Superior temporal gyrus (tissue), 1 donor: ENCODE measurements around the gene BMP2.

Experiments
- DNase-seq: peaks from one replicate; pipeline ENCODE4 v3.0.0-alpha.2; 2016; ENCODE audit errors: extremely low spot score

The BMP2 gene

GRCh38 chr20:6767536-6768227 lies at the start of gene BMP2:
TSS of gene BMP2 (plus strand) at chr20:6767686. CDS start at chr20:6770127, 2,441 bp downstream.
- DNase-seq: peak; percentile 64

DNA sequence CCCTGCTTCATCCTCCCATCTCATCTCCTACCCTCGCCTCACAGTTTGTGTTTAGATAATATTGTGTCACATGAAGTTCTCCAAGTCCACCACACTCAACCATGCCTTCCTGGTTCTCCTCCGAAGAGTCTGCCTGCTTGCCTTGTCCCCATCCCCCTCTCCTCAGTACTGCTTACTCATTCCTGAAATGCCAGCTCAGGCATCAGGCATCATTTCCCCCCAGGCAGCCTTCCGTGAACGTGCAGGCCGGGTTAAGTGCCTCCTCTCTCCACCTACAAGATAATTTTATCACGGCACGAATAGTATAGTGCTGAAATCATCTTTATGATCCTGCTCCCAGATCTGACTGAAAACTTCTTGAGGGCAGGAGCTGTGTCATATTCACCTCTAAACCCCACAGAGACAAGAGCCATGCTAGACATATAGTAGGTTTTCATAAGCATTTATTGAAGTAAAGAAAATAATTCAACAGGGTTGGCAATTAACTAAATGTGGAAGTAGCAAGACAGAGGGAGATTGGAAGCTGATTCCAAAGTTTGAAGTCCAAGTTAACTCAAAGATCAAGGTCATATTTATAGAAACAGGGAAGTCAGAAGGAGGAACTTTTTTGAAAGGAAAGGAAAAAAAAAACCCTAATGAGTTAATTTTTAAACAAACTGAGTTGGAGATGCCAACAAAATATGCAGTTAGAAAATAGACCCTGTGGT lies 48.7 kb upstream of the BMP2 start:
- DNase-seq: no peak

GRCh38 chr20:6719369-6719721 lies 48.1 kb upstream of the BMP2 start:
- DNase-seq: no peak

DNA sequence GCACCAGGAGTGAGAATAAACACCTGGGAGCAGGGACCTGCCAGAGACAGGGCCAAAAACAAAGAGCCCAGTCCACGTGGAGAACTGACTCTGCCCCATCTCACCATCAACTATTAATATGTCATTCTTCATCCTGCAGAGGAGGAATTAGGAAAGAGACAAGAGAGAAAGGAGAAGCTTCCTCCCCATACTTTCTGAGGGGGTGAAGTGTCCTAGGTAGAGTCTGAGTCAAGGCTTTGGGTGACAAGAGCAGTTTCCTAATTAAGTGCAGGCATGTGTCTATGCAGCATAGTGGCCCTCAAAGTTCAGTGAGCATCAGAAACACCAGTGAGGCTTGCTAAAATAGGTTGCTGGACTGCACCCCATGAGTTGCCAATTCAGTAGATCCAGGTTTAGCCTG lies 40.7 kb upstream of the BMP2 start:
- no peak for DNase-seq

- no peak for DNase-seq
These were observed 36.7 kb upstream of the BMP2 start for GRCh38 chr20:6730672-6731328.

DNA sequence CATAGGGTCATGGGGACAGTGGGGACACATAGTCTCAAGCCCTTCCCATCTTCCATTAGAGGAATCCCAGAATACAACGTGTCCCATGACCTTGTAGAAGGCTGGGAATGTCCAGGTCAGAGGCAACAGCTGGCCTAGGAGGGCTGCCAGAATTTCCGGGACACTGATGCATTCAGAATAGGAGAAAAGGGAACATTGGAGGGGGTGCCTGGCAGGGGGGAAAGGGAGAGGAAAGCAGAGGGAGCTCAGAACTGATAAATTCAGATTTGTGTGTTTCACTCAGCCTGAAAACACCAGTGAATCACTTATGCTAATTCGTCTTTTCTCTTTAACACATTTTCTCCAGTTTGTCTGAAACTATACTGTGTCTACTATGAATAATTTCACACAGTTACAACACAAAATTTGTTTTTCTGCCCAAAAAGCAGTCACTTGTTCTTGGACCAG lies 35.5 kb upstream of the BMP2 start:
- DNase-seq: peak; percentile 71

GRCh38 chr20:6732851-6733250 lies 34.6 kb upstream of the BMP2 start:
- no peak for DNase-seq

DNA sequence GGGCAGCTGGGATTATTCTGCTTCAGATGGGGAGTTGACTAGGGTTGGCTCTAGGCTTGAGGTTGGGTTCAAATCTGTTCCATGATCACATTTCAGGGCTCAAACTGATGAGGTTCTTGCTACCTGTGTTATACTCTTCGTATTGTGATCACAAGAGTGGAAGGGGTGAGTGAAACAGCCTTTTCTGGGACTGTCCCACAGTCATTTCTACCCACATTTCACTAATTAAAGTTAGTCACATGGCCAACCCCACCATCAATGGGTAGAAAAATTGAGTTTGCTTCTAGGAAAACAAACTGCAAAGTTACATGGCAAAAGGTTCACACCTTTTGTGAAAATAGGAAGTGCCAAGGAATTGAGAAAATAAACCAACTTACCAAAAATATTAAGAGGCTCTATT lies 33.5 kb upstream of the BMP2 start:
- no peak for DNase-seq

GRCh38 chr20:6735942-6736845 lies 31.3 kb upstream of the BMP2 start:
- DNase-seq: peak; percentile 39

DNA sequence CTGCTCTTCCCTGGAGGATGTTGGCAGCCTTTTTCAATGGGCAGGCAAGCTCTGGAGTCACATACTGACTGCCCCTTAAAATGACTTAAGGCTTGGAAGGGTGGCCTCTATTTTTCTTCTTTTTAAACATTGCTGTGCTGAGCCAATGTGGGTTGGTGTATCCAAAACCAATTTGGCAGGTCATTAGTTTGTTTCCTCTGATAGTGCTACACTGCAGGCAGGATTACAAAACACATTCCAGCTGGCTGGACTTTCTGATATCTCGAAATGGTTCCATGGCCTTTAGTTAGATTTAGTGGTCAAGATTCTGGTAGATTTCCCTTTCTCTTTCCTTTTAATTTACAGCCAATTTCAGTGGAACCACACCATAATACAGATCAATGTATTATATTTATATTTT lies 28.1 kb upstream of the BMP2 start:
- DNase-seq: no peak

DNA sequence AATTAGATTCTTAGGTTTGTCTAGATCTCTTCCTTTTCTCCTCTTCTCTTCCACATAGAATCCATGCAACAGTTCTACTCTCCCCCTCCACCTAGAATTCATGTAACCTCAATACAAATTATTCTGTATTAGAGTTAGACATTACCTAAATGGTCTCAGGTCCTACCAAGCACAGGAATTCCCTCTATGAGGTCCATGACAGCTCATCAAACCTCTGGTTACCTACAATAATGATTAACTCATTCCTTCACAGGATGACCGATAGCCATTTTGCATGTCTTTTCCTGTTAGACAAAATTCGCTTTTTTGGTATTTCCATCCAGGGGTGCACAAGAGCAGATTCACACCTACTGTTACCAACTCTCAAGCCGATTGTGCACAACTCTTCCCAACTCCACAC lies 27.4 kb upstream of the BMP2 start:
- no peak for DNase-seq

DNA sequence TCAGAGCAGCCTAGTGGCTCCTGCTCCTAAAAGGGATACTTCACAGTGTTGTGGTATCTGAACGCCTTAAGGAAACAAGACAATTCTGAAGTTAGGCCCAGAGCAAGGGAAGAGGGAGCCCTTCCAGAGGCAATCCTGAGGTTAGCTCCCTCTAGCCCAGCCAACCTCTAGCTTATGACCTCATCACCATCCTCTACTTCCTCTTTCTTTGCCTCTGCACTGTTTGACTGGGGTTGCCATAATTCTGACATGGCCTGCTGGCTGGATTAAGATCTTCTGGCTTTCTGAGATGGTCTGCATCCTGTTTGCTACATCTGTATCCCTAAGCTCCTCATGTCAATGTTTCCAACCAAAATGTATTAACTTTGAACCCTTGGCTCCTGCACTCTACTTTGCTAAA lies 23.3 kb upstream of the BMP2 start:
- no peak for DNase-seq

DNA sequence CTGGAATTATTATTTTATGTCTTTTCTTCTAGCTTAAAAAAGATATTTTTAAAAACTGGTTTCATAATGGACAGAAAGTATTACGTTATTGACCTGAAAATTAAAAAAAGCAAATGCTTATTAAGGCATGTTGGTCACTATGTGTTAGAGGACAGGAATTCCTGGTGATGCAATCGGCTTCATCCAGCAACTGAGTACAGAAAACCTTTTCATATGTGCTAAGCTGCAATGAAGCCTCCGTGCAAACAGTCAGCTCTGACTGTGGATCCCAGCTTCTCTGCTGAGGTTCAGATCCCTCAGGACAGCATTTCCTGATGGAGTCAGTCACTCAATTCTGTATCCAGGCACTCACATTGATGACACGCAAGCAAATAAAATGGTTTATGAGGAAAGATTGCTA lies 22.7 kb upstream of the BMP2 start:
- no peak for DNase-seq

DNA sequence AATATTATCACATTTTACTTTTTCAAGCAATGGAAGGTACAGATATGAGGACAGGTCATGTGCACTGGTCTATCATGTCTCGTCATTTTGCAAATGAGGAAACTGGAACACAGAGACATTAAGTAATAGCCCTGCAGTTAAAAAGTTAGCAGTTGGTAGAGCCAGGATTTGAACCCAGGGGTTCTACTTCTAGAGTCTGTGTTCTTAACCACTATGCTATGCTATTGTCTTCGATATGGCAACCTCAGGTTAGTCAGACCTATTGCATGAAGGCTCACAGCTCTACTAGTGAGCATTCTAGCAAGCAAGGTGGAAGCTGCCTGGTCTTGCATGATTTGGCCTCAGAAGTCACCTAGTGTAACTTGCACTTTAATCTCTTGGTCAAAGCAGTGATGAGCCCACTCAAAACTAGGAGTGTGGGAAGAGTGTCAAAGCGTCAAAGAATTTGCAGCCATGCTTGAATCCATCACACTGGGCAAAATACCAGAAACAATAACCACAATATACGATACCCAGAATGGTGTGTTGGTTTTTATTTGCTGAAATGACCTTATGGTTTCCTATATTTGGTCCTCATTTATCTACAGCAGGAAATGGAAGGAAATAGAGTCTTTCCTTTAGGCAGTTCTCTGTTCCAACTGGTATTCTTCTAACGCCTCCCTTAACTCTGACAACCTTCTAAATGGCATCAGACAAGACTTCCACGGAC lies 20.4 kb upstream of the BMP2 start:
- DNase-seq: no peak

- no peak for DNase-seq
These were observed 17.0 kb upstream of the BMP2 start for GRCh38 chr20:6750438-6750837.

DNA sequence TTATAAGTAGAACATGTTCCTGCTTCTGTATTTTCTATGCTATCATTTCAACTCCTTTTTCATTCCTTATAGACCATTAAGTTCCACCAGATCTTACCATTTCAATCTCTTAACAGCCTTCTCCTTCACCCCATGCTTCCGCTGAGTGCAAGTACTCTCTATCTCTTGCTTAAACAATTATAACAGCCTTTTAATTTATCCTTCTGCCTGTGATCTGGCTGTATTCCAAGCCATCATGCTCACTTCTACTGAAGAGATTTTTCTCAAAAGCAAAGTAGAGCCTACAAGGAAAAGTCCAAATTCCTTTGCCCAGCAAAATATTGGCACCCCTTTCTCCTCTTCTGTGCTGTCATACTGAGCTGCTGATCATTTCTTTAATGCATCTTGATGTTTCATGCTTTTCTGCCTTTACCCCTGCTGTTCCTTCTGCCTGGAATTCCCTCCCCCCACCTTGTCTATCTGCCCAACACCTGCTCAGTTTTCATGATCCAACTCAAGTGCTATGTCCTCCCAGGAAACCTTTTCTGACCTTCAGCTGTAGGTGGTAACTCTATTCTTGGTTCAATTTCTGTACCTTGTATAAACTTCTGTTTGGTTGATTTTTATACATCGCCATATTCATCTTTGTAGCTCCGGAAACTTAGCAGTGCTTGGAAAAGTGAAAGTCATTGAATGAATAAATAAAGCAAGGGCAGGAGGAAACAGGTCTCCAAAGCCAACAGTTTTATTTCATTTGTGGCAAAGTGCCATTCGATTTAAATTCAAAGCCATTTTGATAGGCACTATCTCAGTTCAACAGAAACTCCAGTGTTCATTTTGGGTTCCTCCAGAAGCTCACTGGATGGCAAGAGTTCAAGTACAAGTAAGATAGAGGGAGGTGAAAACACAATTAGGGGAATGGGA lies 10.5 kb upstream of the BMP2 start:
- DNase-seq: no peak

GRCh38 chr20:6764619-6765018 lies 2.9 kb upstream of the BMP2 start:
- DNase-seq: no peak

- DNase-seq: peak; percentile 91
These were observed 1.9 kb upstream of the BMP2 start for GRCh38 chr20:6765469-6766058.

DNA sequence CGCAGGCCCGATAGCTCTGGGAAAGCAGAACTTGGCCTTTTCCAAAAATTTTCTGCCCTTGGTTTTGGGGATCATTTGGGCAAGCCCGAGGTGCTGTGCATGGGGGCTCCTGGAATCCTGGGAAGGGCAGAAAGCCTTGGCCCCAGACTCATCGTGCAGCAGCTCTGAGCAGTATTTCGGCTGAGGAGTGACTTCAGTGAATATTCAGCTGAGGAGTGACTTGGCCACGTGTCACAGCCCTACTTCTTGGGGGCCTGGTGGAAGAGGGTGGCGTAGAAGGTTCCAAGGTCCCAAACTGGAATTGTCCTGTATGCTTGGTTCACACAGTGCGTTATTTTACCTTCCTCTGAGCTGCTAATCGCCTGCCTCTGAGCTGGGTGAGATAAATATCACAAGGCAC lies 1.1 kb upstream of the BMP2 start:
- DNase-seq: no peak

DNA sequence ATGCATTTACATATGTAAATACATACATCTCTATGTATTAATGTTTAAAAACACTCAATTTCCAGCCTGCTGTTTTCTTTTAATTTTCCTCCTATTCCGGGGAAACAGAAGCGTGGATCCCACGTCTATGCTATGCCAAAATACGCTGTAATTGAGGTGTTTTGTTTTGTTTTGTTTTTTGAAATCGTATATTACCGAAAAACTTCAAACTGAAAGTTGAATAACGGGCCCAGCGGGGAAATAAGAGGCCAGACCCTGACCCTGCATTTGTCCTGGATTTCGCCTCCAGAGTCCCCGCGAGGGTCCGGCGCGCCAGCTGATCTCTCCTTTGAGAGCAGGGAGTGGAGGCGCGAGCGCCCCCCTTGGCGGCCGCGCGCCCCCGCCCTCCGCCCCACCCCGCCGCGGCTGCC lies 355 bp upstream of the BMP2 start:
- DNase-seq: no peak
